B cell (primary cell): ENCODE results near the gene EIPR1. TPM values are rescaled to one million over a fixed set of nuclear protein-coding genes. Genes with fewer than 3 reads are reported as not detected.

Source experiments
- ATAC-seq: fragments of 200-7000 bp; cut with Tn5 transposase; one replicate; pipeline ENCODE4 v1.10.0; 2021; ENCODE audit warnings: low read depth, mild to moderate bottlenecking, moderate number of reproducible peaks, moderate library complexity
- CTCF ChIA-PET: fragments of 350-600 bp; sonication (Branson Sonifier 250); formaldehyde crosslinking; loops from one replicate; lab custom pipeline; 2021; ENCODE audit warnings: antibody characterized with exemption, inconsistent platforms; lab: Charles Lee
- POLR2A ChIA-PET: fragments of 350-600 bp; sonication (Branson Sonifier 250); formaldehyde crosslinking; loops from one replicate; lab custom pipeline; 2021; ENCODE audit warnings: antibody characterized with exemption; lab: Charles Lee
- DNase-seq: peaks from one replicate; pipeline ENCODE4 v3.0.0; 2013
- H2AFZ ChIP-seq: 2 replicates; pipeline ENCODE4 v1.6.1; 2012; ENCODE audit warnings: mild to moderate bottlenecking, low read depth, low read length; ENCODE audit not compliant: insufficient read depth, poor library complexity, severe bottlenecking
- H3K27ac ChIP-seq, 2 donors: 1 replicate in 1 of 2; 2 replicates in 1 of 2; pipeline ENCODE4 v1.5.1; 2012 to 2013; ENCODE audit warnings: low read length in 2 of 2, mild to moderate bottlenecking in 2 of 2, moderate library complexity in 1 of 2
- H3K27me3 ChIP-seq, 4 experiments: fragments of 200-600 bp in 1 of 4; sonication (generic) in 1 of 4; replicated peaks in 1 of 4; 1 replicate in 2 of 4; 2 replicates in 2 of 4; pipeline versions ENCODE4 v1.6.1 to v1.7.0; 2013 to 2016; ENCODE audit warnings: low read length in 3 of 4, mild to moderate bottlenecking in 2 of 4, mixed read lengths in 1 of 4, moderate library complexity in 1 of 4; ENCODE audit not compliant: insufficient read depth in 4 of 4, control insufficient read depth in 3 of 4; ENCODE audit errors: control extremely low read depth in 1 of 4
- H3K36me3 ChIP-seq, 2 experiments: replicated peaks in 1 of 2; 1 replicate in 1 of 2; 2 replicates in 1 of 2; pipeline versions ENCODE4 v1.6.1 to v1.7.1; 2013; ENCODE audit warnings: low read length in 1 of 2; ENCODE audit not compliant: insufficient read depth in 2 of 2, control insufficient read depth in 1 of 2; ENCODE audit errors: control extremely low read depth in 1 of 2, extremely low read depth in 1 of 2
- H3K4me1 ChIP-seq, 2 donors: fragments of 200-600 bp in 1 of 2; sonication (generic) in 1 of 2; 1 replicate in 1 of 2; 2 replicates in 1 of 2; pipeline versions ENCODE4 v1.5.1 to v1.6.1; 2013 to 2017; ENCODE audit warnings: low read length in 2 of 2; ENCODE audit not compliant: control insufficient read depth in 2 of 2, insufficient read depth in 2 of 2
- H3K4me2 ChIP-seq: replicated peaks from 2 replicates; pipeline ENCODE3; 2012; ENCODE audit warnings: mild to moderate bottlenecking, low read depth, low read length; ENCODE audit not compliant: poor library complexity, severe bottlenecking
- H3K4me3 ChIP-seq, 5 experiments: fragments of 200-600 bp in 1 of 5; sonication (generic) in 1 of 5; 1 replicate in 3 of 5; 2 replicates in 2 of 5; pipeline versions ENCODE4 v1.5.1 to v1.7.0; 2011 to 2016; ENCODE audit warnings: low read length in 4 of 5, mild to moderate bottlenecking in 4 of 5, low read depth in 2 of 5, control low read depth in 1 of 5, moderate library complexity in 1 of 5; ENCODE audit not compliant: insufficient read depth in 1 of 5; ENCODE audit errors: control extremely low read depth in 1 of 5, extremely low read depth in 1 of 5
- H3K79me2 ChIP-seq: fragments of 200-600 bp; sonication (generic); one replicate; pipeline ENCODE4 v1.6.0; 2016; ENCODE audit warnings: low read length; ENCODE audit not compliant: control insufficient read depth, insufficient read depth
- H3K9ac ChIP-seq: fragments of 200-600 bp; sonication (generic); 2 replicates; pipeline ENCODE4 v1.6.1; 2017; ENCODE audit warnings: mild to moderate bottlenecking, low read length, moderate library complexity
- H3K9me3 ChIP-seq, 3 donors: one replicate each; pipeline versions ENCODE4 v1.6.1 to v1.7.1; 2013; ENCODE audit warnings: low read length in 2 of 3; ENCODE audit not compliant: control insufficient read depth in 2 of 3, insufficient read depth in 1 of 3; ENCODE audit errors: control extremely low read depth in 1 of 3
- H4K20me1 ChIP-seq: 2 replicates; pipeline ENCODE4 v1.6.0; 2012; ENCODE audit warnings: mild to moderate bottlenecking, low read length; ENCODE audit not compliant: insufficient read depth, control insufficient read depth, poor library complexity, severe bottlenecking
- H3K27ac Mint-ChIP-seq: one replicate; pipeline ENCODE4 v1.8.0; 2021; ENCODE audit warnings: mixed read lengths
- H3K27me3 Mint-ChIP-seq: one replicate; pipeline ENCODE4 v1.8.0; 2021; ENCODE audit warnings: mixed read lengths
- H3K4me1 Mint-ChIP-seq: one replicate; pipeline ENCODE4 v1.8.0; 2021; ENCODE audit warnings: mixed read lengths
- H3K4me3 Mint-ChIP-seq: one replicate; pipeline ENCODE4 v1.8.0; 2021; ENCODE audit warnings: mixed read lengths
- H3K9me3 Mint-ChIP-seq: one replicate; pipeline ENCODE4 v1.8.0; 2022; ENCODE audit warnings: mixed read lengths; ENCODE audit not compliant: insufficient read depth
- EZH2 ChIP-seq: IDR thresholded peaks from 2 replicates; pipeline ENCODE4 v1.6.1; 2012; ENCODE audit warnings: borderline replicate concordance, low read depth, mild to moderate bottlenecking, moderate library complexity, low read length; ENCODE audit not compliant: insufficient read depth, poor library complexity, severe bottlenecking
- WGBS: methylation state at CpG from one replicate; pipeline ENCODE4 v1.1.5; 2013; ENCODE audit warnings: missing lambda C conversion rate; ENCODE audit not compliant: insufficient coverage; 5-methylcytosine and 5-hydroxymethylcytosine counted together
- intact Hi-C: fragments of 100-400 bp; cut with micrococcal nuclease; formaldehyde crosslinking; loops from one replicate; pipeline ENCODE4 v1.10.0; 2022
- polyA plus RNA-seq: library from polyadenylated mRNA; depleted of rRNA; stranded (reverse); fragments of >200 nt; gene quantifications from 2 replicates; pipeline ENCODE4 v1.2.3, GENCODE V29; 2012
- total RNA-seq, 2 donors: library from RNA; stranded (reverse); fragments of 120-200 nt in 1 of 2; gene quantifications; 1 replicate in 1 of 2; 2 replicates in 1 of 2; pipeline versions ENCODE4 v1.2.3 to v1.2.4, GENCODE V29; 2013 to 2022
- TF ChIP-seq, protein P1 (sequence below): fragments of 200-600 bp; IDR thresholded peaks from one replicate; pipeline ENCODE4 v1.8.0; 2022; ENCODE audit warnings: antibody characterized with exemption, mild to moderate bottlenecking

The EIPR1 gene
- total and polyA plus RNA-seq, 2 donors (not counting 1 experiment from before 2014, with no cell fraction given): 31.8 to 37.0 TPM

DNA sequence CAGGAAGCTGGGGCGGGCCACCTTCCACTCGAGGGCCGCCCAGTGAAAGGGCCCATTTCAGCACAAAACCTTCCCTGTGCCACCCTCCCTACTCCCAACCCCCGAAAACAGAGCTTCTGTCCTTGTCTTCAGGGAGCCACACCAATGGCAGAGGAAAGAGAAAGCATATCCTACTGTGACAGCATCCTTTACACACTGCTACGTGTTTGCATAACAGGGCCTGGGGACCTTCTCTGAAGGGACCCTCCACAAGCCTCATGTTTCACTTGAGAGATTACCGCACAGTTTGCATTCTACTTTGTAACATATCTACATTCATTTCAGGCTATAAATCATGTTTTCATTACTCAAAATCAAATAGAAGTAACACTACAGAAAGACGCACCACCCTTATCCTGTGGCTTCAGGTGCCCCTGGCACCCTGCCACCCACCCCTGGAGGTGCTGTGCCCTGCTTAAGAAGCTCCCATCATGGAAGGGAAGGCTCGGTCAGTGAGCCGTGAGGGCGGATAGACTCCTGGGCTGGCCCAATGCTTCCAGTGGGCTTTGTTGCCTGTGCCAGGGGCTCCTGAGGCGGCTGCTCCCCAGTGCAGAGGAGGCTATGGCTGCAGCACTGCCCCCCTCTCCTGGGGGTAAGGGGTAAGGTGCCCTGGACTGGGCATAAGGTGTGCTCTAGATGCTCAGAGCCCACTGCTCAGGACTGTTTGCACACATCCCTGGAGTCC lies 52.0 kb downstream of the EIPR1 start:
- intact Hi-C loops: no loop called here
- no peak for ATAC-seq
- no peak overlapping the region for H3K9ac ChIP-seq

More for the DNA sequence above, 52.0 kb downstream of the EIPR1 start:
- no peak overlapping the region for H2AFZ ChIP-seq
- WGBS: 94% methylated on average over 11 of the region's 11 CpGs
- H3K4me1 ChIP-seq: no peaks in the 10 kb centered on the region
- peaks cover 11% of the 10 kb centered on the region for H3K79me2 ChIP-seq
- Mint-ChIP-seq H3K27me3 (no peaks in the 10 kb centered on the region), H3K27ac (no peak overlapping the region), H3K4me3 (no peak overlapping the region), H3K9me3 (no peaks in the 10 kb centered on the region), H3K4me1 (peaks cover 2% of the 10 kb centered on the region)
- ChIA-PET POLR2A (no interaction called here), CTCF (no interaction called here)
- no peak for DNase-seq
- no peak overlapping the region for H3K4me3 ChIP-seq
- H3K36me3 ChIP-seq: peaks cover under 1 to 17% of the 10 kb centered on the region in 2 experiments
- H3K27ac ChIP-seq: no peak overlapping the region
- H4K20me1 ChIP-seq: no peaks in the 10 kb centered on the region
- H3K4me2 ChIP-seq: no peak overlapping the region
- no peaks in the 10 kb centered on the region for H3K9me3 ChIP-seq
- no peaks in the 10 kb centered on the region for H3K27me3 ChIP-seq
- TF ChIP-seq, protein P1, sequence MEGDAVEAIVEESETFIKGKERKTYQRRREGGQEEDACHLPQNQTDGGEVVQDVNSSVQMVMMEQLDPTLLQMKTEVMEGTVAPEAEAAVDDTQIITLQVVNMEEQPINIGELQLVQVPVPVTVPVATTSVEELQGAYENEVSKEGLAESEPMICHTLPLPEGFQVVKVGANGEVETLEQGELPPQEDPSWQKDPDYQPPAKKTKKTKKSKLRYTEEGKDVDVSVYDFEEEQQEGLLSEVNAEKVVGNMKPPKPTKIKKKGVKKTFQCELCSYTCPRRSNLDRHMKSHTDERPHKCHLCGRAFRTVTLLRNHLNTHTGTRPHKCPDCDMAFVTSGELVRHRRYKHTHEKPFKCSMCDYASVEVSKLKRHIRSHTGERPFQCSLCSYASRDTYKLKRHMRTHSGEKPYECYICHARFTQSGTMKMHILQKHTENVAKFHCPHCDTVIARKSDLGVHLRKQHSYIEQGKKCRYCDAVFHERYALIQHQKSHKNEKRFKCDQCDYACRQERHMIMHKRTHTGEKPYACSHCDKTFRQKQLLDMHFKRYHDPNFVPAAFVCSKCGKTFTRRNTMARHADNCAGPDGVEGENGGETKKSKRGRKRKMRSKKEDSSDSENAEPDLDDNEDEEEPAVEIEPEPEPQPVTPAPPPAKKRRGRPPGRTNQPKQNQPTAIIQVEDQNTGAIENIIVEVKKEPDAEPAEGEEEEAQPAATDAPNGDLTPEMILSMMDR: no peak
- no peak for TF ChIP-seq EZH2
